GM23338 (cell line): ENCODE data around the gene NAPSA. TPM values are rescaled to one million over a fixed set of nuclear protein-coding genes. Genes with fewer than 3 reads are reported as not detected.

Experiments used
- ATAC-seq: fragments of 200-7000 bp; cut with Tn5 transposase; 3 replicates; pipeline ENCODE4 v1.9.1; 2020
- DNase-seq: peaks from one replicate; pipeline ENCODE4 v3.0.0-alpha.2; 2015; ENCODE audit warnings: low spot score
- H2AFZ ChIP-seq: fragments of 200-600 bp; sonication (generic); 2 replicates; pipeline ENCODE4 v1.8.0; 2016; ENCODE audit warnings: antibody characterized with exemption, mild to moderate bottlenecking, moderate library complexity
- H3F3A ChIP-seq: fragments of 200-600 bp; sonication (generic); replicated peaks from 2 replicates; pipeline ENCODE4 v1.8.0; 2017; ENCODE audit warnings: antibody characterized with exemption, mixed run types, low read depth
- H3K27ac ChIP-seq: fragments of 200-600 bp; sonication (generic); 2 replicates; pipeline ENCODE4 v1.6.1; 2016; ENCODE audit warnings: low read depth
- H3K27me3 ChIP-seq: fragments of 200-600 bp; sonication (generic); 2 replicates; pipeline ENCODE4 v1.8.0; 2016; ENCODE audit warnings: mild to moderate bottlenecking, mixed run types, moderate library complexity; ENCODE audit not compliant: insufficient read depth
- H3K36me3 ChIP-seq: fragments of 200-600 bp; sonication (generic); 2 replicates; pipeline ENCODE4 v1.8.0; 2016; ENCODE audit warnings: mild to moderate bottlenecking; ENCODE audit not compliant: insufficient read depth
- H3K4me1 ChIP-seq: fragments of 200-600 bp; sonication (generic); 2 replicates; pipeline ENCODE4 v1.8.0; 2016; ENCODE audit warnings: mild to moderate bottlenecking, moderate library complexity; ENCODE audit not compliant: insufficient read depth
- H3K4me2 ChIP-seq: fragments of 200-600 bp; sonication (generic); 2 replicates; pipeline ENCODE4 v1.7.1; 2017; ENCODE audit warnings: mixed run types
- H3K4me3 ChIP-seq: fragments of 200-600 bp; sonication (generic); 2 replicates; pipeline ENCODE4 v1.6.1; 2016; ENCODE audit warnings: mixed run types
- H3K79me2 ChIP-seq: fragments of 200-600 bp; sonication (generic); replicated peaks from 2 replicates; pipeline ENCODE4 v1.8.0; 2017; ENCODE audit warnings: mild to moderate bottlenecking; ENCODE audit not compliant: insufficient read depth
- H3K9me2 ChIP-seq: fragments of 200-600 bp; sonication (generic); 2 replicates; pipeline ENCODE4 v1.8.0; 2017; ENCODE audit not compliant: insufficient read depth
- H4K20me1 ChIP-seq: fragments of 200-600 bp; sonication (generic); replicated peaks from 2 replicates; pipeline ENCODE4 v1.8.0; 2017; ENCODE audit warnings: mild to moderate bottlenecking; ENCODE audit not compliant: insufficient read depth
- H3K27ac Mint-ChIP-seq: 2 replicates; pipeline ENCODE4 v1.8.0; 2020; ENCODE audit warnings: inconsistent platforms, mild to moderate bottlenecking, moderate library complexity, mixed read lengths
- H3K27me3 Mint-ChIP-seq: 3 replicates; pipeline ENCODE4 v1.8.0; 2022; ENCODE audit warnings: low read depth, mild to moderate bottlenecking, moderate library complexity, mixed read lengths, inconsistent platforms; ENCODE audit not compliant: insufficient read depth, poor library complexity
- H3K36me3 Mint-ChIP-seq: 3 replicates; pipeline ENCODE4 v1.8.0; 2021; ENCODE audit warnings: low read depth, mild to moderate bottlenecking, inconsistent platforms, moderate library complexity, mixed read lengths
- H3K4me1 Mint-ChIP-seq: 3 replicates; pipeline ENCODE4 v1.8.0; 2020; ENCODE audit warnings: mild to moderate bottlenecking, inconsistent platforms, mixed read lengths
- H3K4me3 Mint-ChIP-seq: 3 replicates; pipeline ENCODE4 v1.8.0; 2021; ENCODE audit warnings: moderate library complexity, mild to moderate bottlenecking, inconsistent platforms, mixed read lengths
- H3K9me3 Mint-ChIP-seq: 3 replicates; pipeline ENCODE4 v1.8.0; 2020; ENCODE audit warnings: moderate library complexity, mild to moderate bottlenecking, inconsistent platforms, mixed read lengths
- CREB1 ChIP-seq: fragments of 250-450 bp; sonication (Bioruptor Pico); IDR thresholded peaks from 2 replicates; pipeline ENCODE4 v1.5.0; 2020; ENCODE audit warnings: low read depth, mild to moderate bottlenecking, moderate library complexity
- EZH2 ChIP-seq: fragments of 200-600 bp; sonication (generic); IDR thresholded peaks from one replicate; pipeline ENCODE4 v1.8.0; 2017; ENCODE audit warnings: antibody characterized with exemption, mild to moderate bottlenecking, low read depth; ENCODE audit not compliant: unreplicated experiment
- EZH2phosphoT487 ChIP-seq: fragments of 200-600 bp; sonication (generic); IDR thresholded peaks from one replicate; pipeline ENCODE4 v1.8.1; 2018; ENCODE audit warnings: antibody characterized with exemption; ENCODE audit not compliant: unreplicated experiment
- JUNB ChIP-seq: IDR thresholded peaks from one replicate; pipeline ENCODE4 v1.6.1; 2016; ENCODE audit warnings: antibody characterized with exemption; ENCODE audit not compliant: unreplicated experiment
- POLR2AphosphoS5 ChIP-seq: IDR thresholded peaks from 2 replicates; pipeline ENCODE4 v1.6.1; 2016; ENCODE audit warnings: antibody characterized with exemption, low read depth
- STAT1 ChIP-seq: IDR thresholded peaks from one replicate; pipeline ENCODE4 v1.6.1; 2016; ENCODE audit warnings: antibody characterized with exemption; ENCODE audit not compliant: unreplicated experiment
- ZNF114 ChIP-seq: fragments of 250-450 bp; sonication (Bioruptor Pico); IDR thresholded peaks from 2 replicates; pipeline ENCODE4 v1.5.0; 2020; ENCODE audit warnings: mild to moderate bottlenecking, moderate library complexity
- polyA plus RNA-seq: library from polyadenylated mRNA; unstranded; fragments of >200 nt; fragmentation: Nextera tagmentation; extraction: Ambion mirVana; gene quantifications from 2 replicates; pipeline ENCODE4 v1.2.1, GENCODE V29; 2016
- total RNA-seq: library from RNA; depleted of rRNA; stranded (reverse); fragments of >200 nt; shearing (Covaris generic); gene quantifications from 2 replicates; pipeline ENCODE4 v1.2.3, GENCODE V29; 2014
- TF ChIP-seq, protein P1 (sequence below), 2 experiments: fragments of 200-600 bp in 1 of 2; sonication (generic) in 1 of 2; conservative IDR thresholded peaks; 2 replicates each; pipeline versions ENCODE4 v1.5.1 to v1.6.1; 2016 to 2017; ENCODE audit warnings: antibody characterized with exemption in 2 of 2, low read depth in 2 of 2, mild to moderate bottlenecking in 2 of 2, moderate library complexity in 1 of 2
- TF ChIP-seq, protein P2 (sequence below): IDR thresholded peaks from 2 replicates; pipeline ENCODE4 v1.6.1; 2016; ENCODE audit warnings: antibody characterized with exemption

The NAPSA gene
- total and polyA plus RNA-seq, 2 experiments from 2014 or later, result 0.14 to 0.99 TPM

DNA sequence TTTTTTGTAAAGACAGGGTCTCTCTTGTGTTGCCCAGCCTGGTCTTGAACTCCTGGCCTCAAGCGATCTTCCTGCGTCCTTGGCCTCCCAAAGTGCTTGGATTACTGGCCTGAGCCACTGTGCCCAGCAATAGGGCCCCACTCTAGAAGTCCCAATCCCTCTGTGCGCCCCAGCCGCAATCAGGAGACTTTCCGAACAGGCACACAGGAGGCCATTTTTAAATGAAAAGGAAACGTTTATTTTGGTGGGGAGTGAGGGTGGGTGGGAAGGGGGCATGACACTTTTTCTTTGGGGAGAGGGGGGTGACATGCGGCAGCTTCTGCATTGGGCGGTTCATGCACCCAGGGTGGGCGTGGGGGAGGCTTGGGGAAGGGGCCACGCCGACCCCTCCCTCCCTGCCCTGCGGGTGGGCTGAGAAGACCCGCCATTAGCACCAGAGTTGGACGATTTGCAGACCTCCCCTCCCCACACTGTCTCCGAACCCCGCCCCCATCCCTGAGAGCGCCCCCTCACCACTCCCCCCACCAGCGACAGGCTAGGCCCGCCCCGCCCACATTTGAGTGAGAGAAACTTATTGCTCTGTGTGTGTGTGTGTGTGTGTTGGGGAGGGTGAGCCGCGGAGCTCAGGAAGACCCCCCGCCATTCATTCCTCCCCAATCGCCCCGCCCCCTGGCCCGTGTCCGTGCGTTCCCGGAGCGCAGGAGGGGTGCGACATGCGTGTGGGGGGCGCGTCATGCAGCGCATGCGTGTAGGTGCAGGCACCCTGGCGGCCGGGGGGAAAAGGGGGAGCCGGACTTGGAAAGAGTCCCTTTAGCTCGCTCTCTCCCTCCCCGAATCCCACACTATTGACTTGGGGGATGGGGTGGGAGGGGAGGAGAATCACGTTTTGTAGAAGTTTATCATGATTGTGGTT is 53.5 kb downstream of the NAPSA start:
- no peaks in the 10 kb centered on the region for H3K79me2 ChIP-seq
- no peaks in the 10 kb centered on the region for H4K20me1 ChIP-seq
- Mint-ChIP-seq H3K36me3 (peaks cover 30% of the 10 kb centered on the region), H3K27ac (no peak overlapping the region), H3K4me3 (no peak overlapping the region), H3K4me1 (no peaks in the 10 kb centered on the region), H3K9me3 (peaks cover 88% of the 10 kb centered on the region), H3K27me3 (peaks cover 10% of the 10 kb centered on the region)
- ATAC-seq (no peak), DNase-seq (peak; percentile 96)
- peaks cover 11% of the 10 kb centered on the region for H3K27me3 ChIP-seq
- peaks cover 12% of the 10 kb centered on the region for H3K4me1 ChIP-seq
- H3F3A ChIP-seq, result peaks cover 32% of the 10 kb centered on the region
- H3K27ac ChIP-seq, result peak overlapping the region; percentile 88
- peaks cover 6% of the 10 kb centered on the region; the same call in 1 of the 2 replicates for H3K36me3 ChIP-seq
- H3K4me3 ChIP-seq, result peak overlapping the region; percentile 79
- H2AFZ ChIP-seq, result peak overlapping the region; percentile 16; the same call in 1 of the 2 replicates
- no peaks in the 10 kb centered on the region for H3K9me2 ChIP-seq
- peak overlapping the region; percentile 95 for H3K4me2 ChIP-seq
- peak; percentile 71 for TF ChIP-seq POLR2AphosphoS5
- no peak for TF ChIP-seq EZH2

DNA sequence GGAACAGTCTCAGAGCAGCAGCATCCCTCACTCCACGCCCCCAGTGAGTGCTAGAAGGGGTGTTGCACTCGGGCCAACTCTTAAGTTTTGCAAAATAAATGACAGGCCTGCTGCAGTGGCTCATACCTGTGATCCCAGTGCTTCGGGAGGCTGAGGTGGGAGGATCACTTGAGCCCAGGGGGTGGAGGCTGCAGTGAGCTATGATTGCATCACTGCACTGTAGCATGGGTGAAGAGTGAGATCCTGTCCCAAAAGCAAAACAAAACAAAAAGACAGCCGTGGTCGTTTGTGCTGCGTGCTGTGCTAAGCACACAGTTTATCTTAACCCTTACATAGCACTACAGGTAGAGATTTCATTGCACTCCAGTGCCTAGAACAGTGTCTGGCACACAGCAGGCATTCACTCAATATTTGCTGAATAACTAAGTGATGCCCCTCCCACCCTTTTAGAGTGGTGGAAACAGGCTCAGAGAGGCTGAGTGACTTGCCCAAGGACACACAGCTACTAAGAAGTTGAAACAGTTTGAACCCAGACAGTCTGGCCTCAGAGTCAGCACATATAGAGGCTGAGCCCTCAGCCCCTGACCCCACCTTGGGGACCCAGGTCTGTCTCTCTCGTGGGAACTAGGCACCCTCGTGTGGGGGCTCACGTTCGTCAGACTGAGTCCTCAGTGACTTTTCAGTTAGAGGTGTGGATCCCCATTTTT is 54.5 kb downstream of the NAPSA start:
- Mint-ChIP-seq H3K36me3 (peaks cover 37% of the 10 kb centered on the region), H3K4me3 (no peak overlapping the region), H3K27ac (no peak overlapping the region), H3K27me3 (peaks cover 6% of the 10 kb centered on the region), H3K4me1 (no peaks in the 10 kb centered on the region), H3K9me3 (peaks cover 90% of the 10 kb centered on the region)
- peak overlapping the region; percentile 95 for H3K4me2 ChIP-seq
- H3K4me3 ChIP-seq, result peak overlapping the region; percentile 79
- no peaks in the 10 kb centered on the region for H4K20me1 ChIP-seq
- H3K9me2 ChIP-seq, result no peaks in the 10 kb centered on the region
- H3F3A ChIP-seq, result peaks cover 28% of the 10 kb centered on the region
- H3K27me3 ChIP-seq, result peaks cover 17% of the 10 kb centered on the region
- no peak for DNase-seq
- peaks cover 6% of the 10 kb centered on the region; the same call in 1 of the 2 replicates for H3K36me3 ChIP-seq
- no peak overlapping the region for H3K27ac ChIP-seq
- no peak for ATAC-seq
- TF ChIP-seq EZH2phosphoT487, result no peak
- TF ChIP-seq, protein P1, sequence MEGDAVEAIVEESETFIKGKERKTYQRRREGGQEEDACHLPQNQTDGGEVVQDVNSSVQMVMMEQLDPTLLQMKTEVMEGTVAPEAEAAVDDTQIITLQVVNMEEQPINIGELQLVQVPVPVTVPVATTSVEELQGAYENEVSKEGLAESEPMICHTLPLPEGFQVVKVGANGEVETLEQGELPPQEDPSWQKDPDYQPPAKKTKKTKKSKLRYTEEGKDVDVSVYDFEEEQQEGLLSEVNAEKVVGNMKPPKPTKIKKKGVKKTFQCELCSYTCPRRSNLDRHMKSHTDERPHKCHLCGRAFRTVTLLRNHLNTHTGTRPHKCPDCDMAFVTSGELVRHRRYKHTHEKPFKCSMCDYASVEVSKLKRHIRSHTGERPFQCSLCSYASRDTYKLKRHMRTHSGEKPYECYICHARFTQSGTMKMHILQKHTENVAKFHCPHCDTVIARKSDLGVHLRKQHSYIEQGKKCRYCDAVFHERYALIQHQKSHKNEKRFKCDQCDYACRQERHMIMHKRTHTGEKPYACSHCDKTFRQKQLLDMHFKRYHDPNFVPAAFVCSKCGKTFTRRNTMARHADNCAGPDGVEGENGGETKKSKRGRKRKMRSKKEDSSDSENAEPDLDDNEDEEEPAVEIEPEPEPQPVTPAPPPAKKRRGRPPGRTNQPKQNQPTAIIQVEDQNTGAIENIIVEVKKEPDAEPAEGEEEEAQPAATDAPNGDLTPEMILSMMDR (conservative IDR thresholded peaks at IDR 0.05; ENCODE audit: low read depth in 2 of 2), result no peak
- TF ChIP-seq, protein P2, sequence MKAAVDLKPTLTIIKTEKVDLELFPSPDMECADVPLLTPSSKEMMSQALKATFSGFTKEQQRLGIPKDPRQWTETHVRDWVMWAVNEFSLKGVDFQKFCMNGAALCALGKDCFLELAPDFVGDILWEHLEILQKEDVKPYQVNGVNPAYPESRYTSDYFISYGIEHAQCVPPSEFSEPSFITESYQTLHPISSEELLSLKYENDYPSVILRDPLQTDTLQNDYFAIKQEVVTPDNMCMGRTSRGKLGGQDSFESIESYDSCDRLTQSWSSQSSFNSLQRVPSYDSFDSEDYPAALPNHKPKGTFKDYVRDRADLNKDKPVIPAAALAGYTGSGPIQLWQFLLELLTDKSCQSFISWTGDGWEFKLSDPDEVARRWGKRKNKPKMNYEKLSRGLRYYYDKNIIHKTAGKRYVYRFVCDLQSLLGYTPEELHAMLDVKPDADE, result no peak
- no peak for TF ChIP-seq CREB1 (CRISPR knock-in tag)
- no peak for TF ChIP-seq JUNB
- no peak for TF ChIP-seq STAT1
- no peak for TF ChIP-seq EZH2
- TF ChIP-seq ZNF114 (CRISPR knock-in tag), result no peak
- no peak overlapping the region for H2AFZ ChIP-seq
- H3K4me1 ChIP-seq, result peaks cover 12% of the 10 kb centered on the region
- H3K79me2 ChIP-seq, result no peaks in the 10 kb centered on the region
